A673 (cell line): ENCODE data around the gene PRSS38. TPM values are rescaled to one million over a fixed set of nuclear protein-coding genes. Genes with fewer than 3 reads are reported as not detected.

Experiments
- BruUV-seq: library from RNA; stranded (reverse); fragments of 400-500 nt; replicated peaks from 2 replicates; lab custom pipeline; 2021; lab: Mats Ljungman, UMichigan
- CTCF ChIA-PET: fragments of 300-600 bp; sonication (Branson Sonifier 250); formaldehyde crosslinking; loops from one replicate; lab custom pipeline; 2022; ENCODE audit warnings: antibody characterized with exemption; lab: Charles Lee
- POLR2A ChIA-PET: fragments of 300-600 bp; sonication (Branson Sonifier 250); formaldehyde crosslinking; loops from one replicate; lab custom pipeline; 2022; ENCODE audit warnings: antibody characterized with exemption; ENCODE audit not compliant: low non-redundant PET; lab: Charles Lee
- DNase-seq: peaks from one replicate; pipeline ENCODE4 v3.0.0-alpha.2; 2015; ENCODE audit warnings: low spot score
- H3K27ac ChIP-seq: fragments of 200-600 bp; sonication (generic); 2 replicates; pipeline ENCODE4 v1.5.1; 2016; ENCODE audit warnings: mixed run types, low read depth, mild to moderate bottlenecking, mixed read lengths, antibody characterized with exemption, low read length; ENCODE audit not compliant: poor library complexity, severe bottlenecking
- H3K27me3 ChIP-seq: fragments of 200-600 bp; sonication (generic); replicated peaks from 2 replicates; pipeline ENCODE4 v1.6.1; 2017; ENCODE audit warnings: mixed run types, low read depth, mild to moderate bottlenecking, mixed read lengths, antibody characterized with exemption, low read length; ENCODE audit not compliant: insufficient read depth, poor library complexity
- H3K36me3 ChIP-seq: fragments of 200-600 bp; sonication (generic); 2 replicates; pipeline ENCODE4 v1.6.1; 2016; ENCODE audit warnings: mixed run types, mild to moderate bottlenecking, mixed read lengths, antibody characterized with exemption, low read length; ENCODE audit not compliant: insufficient read depth, poor library complexity, severe bottlenecking
- H3K4me1 ChIP-seq: fragments of 200-600 bp; sonication (generic); 2 replicates; pipeline ENCODE4 v1.6.1; 2017; ENCODE audit warnings: mixed run types, mild to moderate bottlenecking, mixed read lengths, antibody characterized with exemption, low read length; ENCODE audit not compliant: insufficient read depth, poor library complexity, severe bottlenecking
- H3K4me3 ChIP-seq: fragments of 200-600 bp; sonication (generic); 2 replicates; pipeline ENCODE4 v1.5.1; 2016; ENCODE audit warnings: low read depth, mixed run types, mild to moderate bottlenecking, mixed read lengths, low read length; ENCODE audit not compliant: poor library complexity, severe bottlenecking
- H3K9me3 ChIP-seq: fragments of 200-600 bp; sonication (generic); 2 replicates; pipeline ENCODE4 v1.6.1; 2016; ENCODE audit warnings: mixed run types, low read depth, mild to moderate bottlenecking, mixed read lengths, antibody characterized with exemption, low read length; ENCODE audit not compliant: poor library complexity, severe bottlenecking
- CTCF ChIP-seq: fragments of 300-800, 200-600 bp; sonication (generic); conservative IDR thresholded peaks from 2 replicates; pipeline ENCODE4 v1.5.1; 2017; ENCODE audit warnings: low read depth, mild to moderate bottlenecking, antibody characterized with exemption, low read length, moderate library complexity, mixed read lengths
- EZH2 ChIP-seq: fragments of 200-600 bp; sonication (generic); IDR thresholded peaks from 2 replicates; pipeline ENCODE4 v1.6.1; 2017; ENCODE audit warnings: borderline replicate concordance, low read depth, mild to moderate bottlenecking, mixed read lengths, antibody characterized with exemption, low read length; ENCODE audit not compliant: poor library complexity, severe bottlenecking
- intact Hi-C: fragments of 100-400 bp; cut with micrococcal nuclease; formaldehyde crosslinking; loops from one replicate; pipeline ENCODE4 v1.10.0; 2022; ENCODE audit not compliant: unreplicated experiment
- total RNA-seq: library from RNA; stranded (reverse); gene quantifications from 2 replicates; pipeline ENCODE4 v1.2.3, GENCODE V29; 2021

Gene PRSS38
- total RNA-seq, 1 experiment from 2014 or later: not detected

GRCh38 chr1:227776331-227776771, 39.1 kb upstream of the PRSS38 start:
- no peak overlapping the region for H3K27ac ChIP-seq
- H3K4me1 ChIP-seq: no peaks in the 10 kb centered on the region
- intact Hi-C loops: no loop called here
- POLR2A ChIA-PET: no interaction called here
- TF ChIP-seq EZH2: no peak
- no peak for TF ChIP-seq CTCF
- H3K36me3 ChIP-seq: no peaks in the 10 kb centered on the region
- BruUV-seq: no TSS peak
- no peaks in the 10 kb centered on the region for H3K27me3 ChIP-seq
- no peak overlapping the region for H3K4me3 ChIP-seq
- CTCF ChIA-PET: no interaction called here
- no peaks in the 10 kb centered on the region for H3K9me3 ChIP-seq
- no peak for DNase-seq

GRCh38 chr1:227777156-227777555, 38.3 kb upstream of the PRSS38 start:
- CTCF ChIA-PET: no interaction called here
- no TSS peak for BruUV-seq
- H3K4me3 ChIP-seq: no peak overlapping the region
- H3K27ac ChIP-seq: no peak overlapping the region
- TF ChIP-seq EZH2 (no peak), CTCF (no peak)
- no peaks in the 10 kb centered on the region for H3K4me1 ChIP-seq
- no peaks in the 10 kb centered on the region for H3K27me3 ChIP-seq
- no peak for DNase-seq
- POLR2A ChIA-PET: no interaction called here
- H3K9me3 ChIP-seq: no peaks in the 10 kb centered on the region
- intact Hi-C loops: no loop called here
- H3K36me3 ChIP-seq: no peaks in the 10 kb centered on the region

GRCh38 chr1:227777646-227778045, 37.8 kb upstream of the PRSS38 start:
- BruUV-seq: no TSS peak
- H3K36me3 ChIP-seq: no peaks in the 10 kb centered on the region
- H3K4me1 ChIP-seq: no peaks in the 10 kb centered on the region
- no peaks in the 10 kb centered on the region for H3K27me3 ChIP-seq
- H3K9me3 ChIP-seq: no peaks in the 10 kb centered on the region
- ChIA-PET POLR2A (interaction anchor here (0.5 kb wide), 1 partner anchor 29 kb away, joined by 3 read pairs; no protein-coding TSS in a partner anchor), CTCF (no interaction called here)
- TF ChIP-seq CTCF (no peak), EZH2 (no peak)
- no peak overlapping the region for H3K4me3 ChIP-seq
- intact Hi-C loops: no loop called here
- H3K27ac ChIP-seq: no peak overlapping the region
- DNase-seq: no peak
